OCI-LY3 (cell line): Measurements from ENCODE around the gene HYAL3.
A peak's percentile ranks its signal among the peaks of the same experiment; 100 is the strongest.

Experiments used
- H2AFZ ChIP-seq: fragments of 200-600, 300-600 bp; shearing (Covaris generic); 2 replicates; pipeline ENCODE4 v1.6.0; 2014; ENCODE audit warnings: antibody characterized with exemption, low read depth, low read length
- H3K27ac ChIP-seq: fragments of 200-600, 300-600 bp; sonication (generic); 2 replicates; pipeline ENCODE4 v1.5.1; 2014; ENCODE audit warnings: mild to moderate bottlenecking, low read length, moderate library complexity, mixed read lengths
- H3K27me3 ChIP-seq: fragments of 200-600, 300-600 bp; sonication (generic); 2 replicates; pipeline ENCODE4 v1.6.1; 2014; ENCODE audit warnings: low read depth, low read length, mixed read lengths
- H3K36me3 ChIP-seq: fragments of 200-600, 300-600 bp; sonication (generic); replicated peaks from 2 replicates; pipeline ENCODE3; 2014; ENCODE audit warnings: low read depth, low read length, mixed read lengths
- H3K4me1 ChIP-seq: fragments of 300-600, 200-600 bp; sonication (generic); 2 replicates; pipeline ENCODE4 v1.6.1; 2014; ENCODE audit warnings: low read length, mixed read lengths
- H3K4me2 ChIP-seq: fragments of 200-600, 300-600 bp; sonication (generic); 2 replicates; pipeline ENCODE4 v1.6.1; 2014; ENCODE audit warnings: low read length, mixed read lengths
- H3K4me3 ChIP-seq: fragments of 300-600, 200-600 bp; sonication (generic); 2 replicates; pipeline ENCODE4 v1.5.1; 2014; ENCODE audit warnings: antibody characterized with exemption, mild to moderate bottlenecking, low read length, moderate library complexity
- H3K79me2 ChIP-seq: fragments of 300-600, 200-600 bp; shearing (Covaris generic); 2 replicates; pipeline ENCODE4 v1.6.1; 2014; ENCODE audit warnings: mild to moderate bottlenecking, low read length, mixed read lengths
- H3K9ac ChIP-seq: fragments of 300-600, 200-600 bp; shearing (Covaris generic); 2 replicates; pipeline ENCODE4 v1.6.0; 2014; ENCODE audit warnings: mild to moderate bottlenecking, low read length, moderate library complexity
- H3K9me3 ChIP-seq: fragments of 200-600, 300-600 bp; shearing (Covaris generic); 2 replicates; pipeline ENCODE4 v1.6.1; 2014; ENCODE audit warnings: low read length, mixed read lengths; ENCODE audit not compliant: insufficient read depth
- H4K20me1 ChIP-seq: fragments of 200-600, 300-600 bp; sonication (generic); 2 replicates; pipeline ENCODE4 v1.6.1; 2016; ENCODE audit warnings: low read length, mixed read lengths; ENCODE audit not compliant: insufficient read depth
- CTCF ChIP-seq: fragments of 200-600, 300-600 bp; sonication (generic); IDR thresholded peaks from 2 replicates; pipeline ENCODE4 v1.5.1; 2014; ENCODE audit warnings: antibody characterized with exemption, low read length, low read depth
- EZH2phosphoT487 ChIP-seq: fragments of 200-600 bp; shearing (Covaris generic); IDR thresholded peaks from 2 replicates; pipeline ENCODE4 v1.6.1; 2018; ENCODE audit warnings: antibody characterized with exemption, mixed run types, low read depth

Gene HYAL3

DNA sequence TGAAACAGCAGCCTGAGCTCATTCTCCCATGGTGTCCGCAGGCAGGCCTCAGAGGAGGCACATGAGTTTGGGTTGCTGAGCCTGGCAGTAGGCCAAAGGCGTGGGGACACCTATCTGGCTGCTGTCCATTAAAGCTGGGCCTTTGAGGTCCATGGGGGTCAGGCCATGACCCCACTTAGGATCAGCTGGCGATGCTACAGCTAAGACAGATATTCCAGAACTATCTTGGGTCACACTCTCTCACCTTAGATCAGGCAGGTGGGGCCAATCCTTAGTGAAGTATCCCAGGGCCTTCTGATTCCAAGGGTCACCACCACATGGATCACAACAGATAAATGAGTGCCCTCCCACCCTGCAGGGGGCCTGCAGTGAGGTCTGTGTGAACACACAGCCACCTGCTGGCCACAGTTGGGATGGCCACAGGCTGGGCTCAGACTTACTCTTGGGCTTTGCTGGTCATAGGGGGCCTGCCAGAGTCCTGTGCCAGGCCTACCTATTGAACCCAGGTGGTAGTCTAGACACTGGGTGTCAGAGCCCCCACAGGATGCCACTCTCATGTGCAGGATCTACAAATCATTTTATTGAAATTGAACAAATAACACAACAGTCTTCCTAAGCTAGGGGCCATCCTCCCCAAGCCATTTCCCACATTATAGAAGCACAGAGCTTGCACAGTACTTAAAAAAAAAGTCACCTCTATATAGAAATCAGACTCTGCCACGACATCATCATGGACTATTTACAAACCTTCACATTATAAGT is 25.3 kb upstream of the HYAL3 start:
- peaks cover 35% of the 10 kb centered on the region for H3K4me1 ChIP-seq
- peaks cover 33% of the 10 kb centered on the region for H3K79me2 ChIP-seq
- H3K9ac ChIP-seq, result no peak overlapping the region
- H3K27me3 ChIP-seq, result no peaks in the 10 kb centered on the region
- H2AFZ ChIP-seq, result no peak overlapping the region
- no peaks in the 10 kb centered on the region for H4K20me1 ChIP-seq
- no peaks in the 10 kb centered on the region for H3K9me3 ChIP-seq
- TF ChIP-seq EZH2phosphoT487 (no peak), CTCF (peak; percentile 86)
- H3K27ac ChIP-seq, result no peak overlapping the region
- peaks cover 11% of the 10 kb centered on the region for H3K36me3 ChIP-seq
- no peak overlapping the region for H3K4me2 ChIP-seq
- H3K4me3 ChIP-seq, result no peak overlapping the region

DNA sequence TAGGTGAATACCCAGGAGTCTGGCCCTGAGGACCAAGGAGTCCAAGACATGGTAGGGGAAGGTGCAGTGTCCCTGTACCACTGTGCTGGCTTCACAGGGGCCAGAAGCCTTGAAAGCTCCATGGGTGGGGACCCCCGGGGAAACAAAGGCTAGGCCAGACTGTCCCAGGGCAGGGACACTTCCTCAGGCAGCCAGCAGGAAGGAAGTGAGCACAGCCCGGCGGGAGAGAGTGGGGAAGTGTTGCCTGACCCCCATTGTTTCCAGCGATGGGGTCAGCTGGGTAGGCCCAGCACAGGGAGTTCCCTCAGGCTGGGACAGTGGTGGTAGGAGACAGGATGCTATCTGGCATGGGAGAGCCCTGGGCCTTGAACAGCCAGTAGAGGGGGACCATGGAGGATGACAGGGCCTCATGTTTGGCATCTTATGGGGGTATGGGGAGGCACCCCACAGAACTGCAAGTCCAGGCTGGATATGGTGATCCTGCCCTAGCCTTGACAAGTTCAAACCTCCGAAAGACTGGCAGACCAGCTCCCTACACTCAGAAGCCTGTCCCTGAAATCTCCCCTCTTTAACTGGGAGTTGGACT is 24.5 kb upstream of the HYAL3 start:
- no peaks in the 10 kb centered on the region for H4K20me1 ChIP-seq
- no peaks in the 10 kb centered on the region for H3K27me3 ChIP-seq
- peaks cover 16% of the 10 kb centered on the region for H3K36me3 ChIP-seq
- no peak overlapping the region for H3K4me2 ChIP-seq
- TF ChIP-seq EZH2phosphoT487, result no peak
- TF ChIP-seq CTCF, result no peak
- no peak overlapping the region for H3K9ac ChIP-seq
- H3K27ac ChIP-seq, result no peak overlapping the region
- H3K4me3 ChIP-seq, result no peak overlapping the region
- no peaks in the 10 kb centered on the region for H3K9me3 ChIP-seq
- H2AFZ ChIP-seq, result no peak overlapping the region
- peaks cover 34% of the 10 kb centered on the region for H3K79me2 ChIP-seq
- H3K4me1 ChIP-seq, result peaks cover 35% of the 10 kb centered on the region

- Histone ChIP-seq H3K4me2 (no peak overlapping the region), H3K36me3 (peaks cover 18% of the 10 kb centered on the region), H2AFZ (no peak overlapping the region), H3K27ac (no peak overlapping the region), H3K4me1 (peaks cover 31% of the 10 kb centered on the region), H3K9me3 (no peaks in the 10 kb centered on the region), H3K79me2 (peaks cover 34% of the 10 kb centered on the region), H4K20me1 (no peaks in the 10 kb centered on the region), H3K9ac (no peak overlapping the region), H3K4me3 (no peak overlapping the region), H3K27me3 (no peaks in the 10 kb centered on the region)
- TF ChIP-seq EZH2phosphoT487 (no peak), CTCF (no peak)
Measured at GRCh38 chr3:50323092-50323600, 23.9 kb upstream of the HYAL3 start.

- Histone ChIP-seq H3K4me3 (peak within 1 kb of the TSS; percentile 84), H3K9ac (peak within 1 kb of the TSS; percentile 86), H3K4me2 (peak within 1 kb of the TSS; percentile 87), H4K20me1 (no peaks in the 10 kb centered on the region), H2AFZ (peak within 1 kb of the TSS; percentile 93), H3K79me2 (peaks cover 29% of the 10 kb centered on the region), H3K36me3 (peaks cover 22% of the 10 kb centered on the region), H3K4me1 (peaks cover 34% of the 10 kb centered on the region), H3K27ac (peak within 1 kb of the TSS; percentile 74), H3K27me3 (no peaks in the 10 kb centered on the region), H3K9me3 (no peaks in the 10 kb centered on the region)
- TF ChIP-seq EZH2phosphoT487 (no peak), CTCF (no peak)
Measured at GRCh38 chr3:50322386-50323091, 23.3 kb upstream of the HYAL3 start, which contains the start of gene HYAL2. Gene HYAL2 (minus strand): TSS chr3:50322745. CDS start chr3:50320489, 2,256 bp downstream.
